Measurements from ENCODE around the gene DLG2. TPM values are rescaled to one million over a fixed set of nuclear protein-coding genes. Genes with fewer than 3 reads are reported as not detected.

Gene DLG2
- total RNA-seq, 2 experiments from 2014 or later: 2.0 to 2.1 TPM

GRCh38 chr11:85459304-85459703 lies 167.8 kb downstream of the DLG2 start:
- Histone ChIP-seq H3K27me3 (ENCODE audit: control insufficient read depth in 1 of 2, insufficient read depth in 2 of 2, low read length in 2 of 2) (no peaks in the 10 kb centered on the region), H3K9me3 (ENCODE audit: control insufficient read depth in 1 of 2, insufficient read depth in 1 of 2, low read length in 2 of 2) (peaks cover 18 to 65% of the 10 kb centered on the region in 2 experiments), H3K27ac (ENCODE audit: low read depth in 1 of 2, low read length in 2 of 2) (no peak overlapping the region), H3K4me1 (ENCODE audit: insufficient read depth, low read length) (no peaks in the 10 kb centered on the region), H3K4me3 (ENCODE audit: low read length) (no peak overlapping the region), H3K36me3 (ENCODE audit: insufficient read depth, low read length) (no peaks in the 10 kb centered on the region)
- H3K36me3 Mint-ChIP-seq (ENCODE audit: low read depth): peaks cover 9% of the 10 kb centered on the region
- H3K27me3 Mint-ChIP-seq: no peaks in the 10 kb centered on the region
- intact Hi-C loops (cut with DNase I, micrococcal nuclease): no loop called here
- H3K4me3 Mint-ChIP-seq: no peak overlapping the region
- ATAC-seq (ENCODE audit: poor library complexity) (no peak), DNase-seq (no peak)
- H3K4me1 Mint-ChIP-seq (ENCODE audit: low read depth): no peaks in the 10 kb centered on the region
- TF ChIP-seq, protein P1, sequence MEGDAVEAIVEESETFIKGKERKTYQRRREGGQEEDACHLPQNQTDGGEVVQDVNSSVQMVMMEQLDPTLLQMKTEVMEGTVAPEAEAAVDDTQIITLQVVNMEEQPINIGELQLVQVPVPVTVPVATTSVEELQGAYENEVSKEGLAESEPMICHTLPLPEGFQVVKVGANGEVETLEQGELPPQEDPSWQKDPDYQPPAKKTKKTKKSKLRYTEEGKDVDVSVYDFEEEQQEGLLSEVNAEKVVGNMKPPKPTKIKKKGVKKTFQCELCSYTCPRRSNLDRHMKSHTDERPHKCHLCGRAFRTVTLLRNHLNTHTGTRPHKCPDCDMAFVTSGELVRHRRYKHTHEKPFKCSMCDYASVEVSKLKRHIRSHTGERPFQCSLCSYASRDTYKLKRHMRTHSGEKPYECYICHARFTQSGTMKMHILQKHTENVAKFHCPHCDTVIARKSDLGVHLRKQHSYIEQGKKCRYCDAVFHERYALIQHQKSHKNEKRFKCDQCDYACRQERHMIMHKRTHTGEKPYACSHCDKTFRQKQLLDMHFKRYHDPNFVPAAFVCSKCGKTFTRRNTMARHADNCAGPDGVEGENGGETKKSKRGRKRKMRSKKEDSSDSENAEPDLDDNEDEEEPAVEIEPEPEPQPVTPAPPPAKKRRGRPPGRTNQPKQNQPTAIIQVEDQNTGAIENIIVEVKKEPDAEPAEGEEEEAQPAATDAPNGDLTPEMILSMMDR (IDR thresholded peaks at IDR 0.05): no peak
- H3K9me3 Mint-ChIP-seq: peaks cover 44% of the 10 kb centered on the region
- ChIA-PET POLR2A (no interaction called here), CTCF (no interaction called here)
- no peak overlapping the region for H3K27ac Mint-ChIP-seq

DNA sequence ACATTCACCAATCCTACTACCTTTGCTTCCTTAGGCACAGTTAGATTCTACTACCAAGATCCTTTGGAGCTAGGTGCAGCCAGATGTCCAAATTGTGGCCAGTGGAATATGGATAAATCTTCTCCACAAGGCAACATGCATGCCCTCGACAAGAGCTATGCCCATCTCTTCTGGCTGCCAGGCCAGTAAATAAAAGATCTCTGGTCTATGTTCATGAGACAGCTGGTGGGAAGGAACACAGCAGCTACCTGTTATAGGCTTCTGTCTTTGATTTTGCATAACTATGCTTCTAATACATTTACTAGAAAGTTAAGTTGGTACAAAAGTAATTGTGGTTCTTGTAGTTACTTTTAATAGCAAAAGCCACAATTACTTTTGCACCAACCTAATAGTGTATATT lies 182.7 kb downstream of the DLG2 start:
- H3K27me3 Mint-ChIP-seq: no peaks in the 10 kb centered on the region
- POLR2A ChIA-PET: no interaction called here
- intact Hi-C loops (cut with DNase I, micrococcal nuclease): no loop called here
- no peaks in the 10 kb centered on the region for H3K4me1 ChIP-seq (ENCODE audit: insufficient read depth, low read length)
- H3K27ac Mint-ChIP-seq: no peak overlapping the region
- no peak overlapping the region for H3K4me3 Mint-ChIP-seq
- H3K4me3 ChIP-seq (ENCODE audit: low read length): no peak overlapping the region
- TF ChIP-seq, protein P1 (IDR thresholded peaks at IDR 0.05): no peak
- H3K36me3 ChIP-seq (ENCODE audit: insufficient read depth, low read length): no peaks in the 10 kb centered on the region
- H3K9me3 Mint-ChIP-seq: peaks cover 10% of the 10 kb centered on the region
- CTCF ChIA-PET: no interaction called here
- no peak overlapping the region for H3K27ac ChIP-seq (ENCODE audit: low read depth in 1 of 2, low read length in 2 of 2)
- ATAC-seq (ENCODE audit: poor library complexity) (no peak), DNase-seq (no peak)
- H3K9me3 ChIP-seq (ENCODE audit: control insufficient read depth in 1 of 2, insufficient read depth in 1 of 2, low read length in 2 of 2): peaks cover 3 to 5% of the 10 kb centered on the region in 2 experiments
- H3K27me3 ChIP-seq (ENCODE audit: control insufficient read depth in 1 of 2, insufficient read depth in 2 of 2, low read length in 2 of 2): no peaks in the 10 kb centered on the region
- no peaks in the 10 kb centered on the region for H3K36me3 Mint-ChIP-seq (ENCODE audit: low read depth)
- no peaks in the 10 kb centered on the region for H3K4me1 Mint-ChIP-seq (ENCODE audit: low read depth)

GRCh38 chr11:85440273-85440672 lies 186.9 kb downstream of the DLG2 start:
- Mint-ChIP-seq H3K36me3 (ENCODE audit: low read depth) (peaks cover 2% of the 10 kb centered on the region), H3K27me3 (no peaks in the 10 kb centered on the region), H3K27ac (no peak overlapping the region), H3K4me3 (no peak overlapping the region), H3K9me3 (peaks cover 14% of the 10 kb centered on the region), H3K4me1 (ENCODE audit: low read depth) (no peaks in the 10 kb centered on the region)
- no peaks in the 10 kb centered on the region for H3K27me3 ChIP-seq (ENCODE audit: control insufficient read depth in 1 of 2, insufficient read depth in 2 of 2, low read length in 2 of 2)
- DNase-seq: no peak
- ATAC-seq (ENCODE audit: poor library complexity): no peak
- ChIA-PET CTCF (no interaction called here), POLR2A (no interaction called here)
- no peaks in the 10 kb centered on the region for H3K36me3 ChIP-seq (ENCODE audit: insufficient read depth, low read length)
- intact Hi-C loops (cut with DNase I, micrococcal nuclease): no loop called here
- no peak overlapping the region for H3K4me3 ChIP-seq (ENCODE audit: low read length)
- H3K9me3 ChIP-seq (ENCODE audit: control insufficient read depth in 1 of 2, insufficient read depth in 1 of 2, low read length in 2 of 2): peaks cover 5 to 7% of the 10 kb centered on the region in 2 experiments
- H3K27ac ChIP-seq (ENCODE audit: low read depth in 1 of 2, low read length in 2 of 2): no peak overlapping the region
- no peaks in the 10 kb centered on the region for H3K4me1 ChIP-seq (ENCODE audit: insufficient read depth, low read length)
- TF ChIP-seq, protein P1 (IDR thresholded peaks at IDR 0.05): no peak
